HG02970 (cell line): Measurements from ENCODE around the gene TRIM74.
"Not testable (repeated sequence)": the region's sequence is repeated elsewhere in the genome, so short reads cannot be mapped to it uniquely, and the experiment has no call there.

Experiments used
- ATAC-seq: cut with Tn5 transposase; IDR thresholded peaks from one replicate; pipeline ENCODE4 v1.9.1; 2021; ENCODE audit warnings: mild to moderate bottlenecking, moderate library complexity, moderate number of reproducible peaks; ENCODE audit not compliant: unreplicated experiment, low FRiP score

Gene TRIM74

GRCh38 chr7:72914756-72915525, 54.3 kb downstream of the TRIM74 start:
- ATAC-seq, result not testable (repeated sequence)

- not testable (repeated sequence) for ATAC-seq
Measured at GRCh38 chr7:72913750-72914149, 55.5 kb downstream of the TRIM74 start.

DNA sequence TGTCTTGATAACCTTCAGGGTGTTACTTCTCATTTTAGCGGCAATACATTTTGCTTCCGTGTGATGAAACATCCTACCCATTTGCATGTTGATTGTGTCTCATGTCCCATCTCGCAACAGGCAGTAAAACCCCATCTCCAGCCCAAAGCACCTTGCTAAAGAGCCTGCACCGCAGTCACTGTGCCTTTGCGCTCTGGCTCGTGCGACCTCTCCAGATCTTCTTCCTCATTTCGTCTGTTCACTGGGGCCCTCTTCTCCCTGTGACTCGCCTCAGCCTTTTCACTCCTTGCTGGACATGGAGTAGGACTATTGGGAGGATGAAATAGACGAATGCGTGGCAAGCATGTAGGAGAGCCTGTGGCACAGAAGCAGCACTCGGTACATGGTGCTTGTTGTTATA, 57.9 kb downstream of the TRIM74 start:
- not testable (repeated sequence) for ATAC-seq
